ENCODE results near the gene LRMDA.

LRMDA gene

GRCh38 chr10:75724047-75724446 lies 292.6 kb downstream of the LRMDA start:
- H3K9me3 ChIP-seq (ENCODE audit: control insufficient read depth, low read depth, low read length) = no peaks in the 10 kb centered on the region
- H3K27me3 ChIP-seq (ENCODE audit: control insufficient read depth, insufficient read depth, low read length) = no peaks in the 10 kb centered on the region
- no peak overlapping the region for H3K4me3 ChIP-seq (ENCODE audit: low read length)
- H3K9ac ChIP-seq (ENCODE audit: low read length) = no peak overlapping the region
- H3K27ac ChIP-seq (ENCODE audit: low read length) = no peak overlapping the region
- no peaks in the 10 kb centered on the region for H3K4me1 ChIP-seq (ENCODE audit: control insufficient read depth, low read depth, low read length)
- H3K36me3 ChIP-seq (ENCODE audit: control insufficient read depth, low read depth, low read length) = no peaks in the 10 kb centered on the region

GRCh38 chr10:75726522-75727483 lies 295.4 kb downstream of the LRMDA start:
- Histone ChIP-seq H3K9ac (ENCODE audit: low read length) (no peak overlapping the region), H3K4me3 (ENCODE audit: low read length) (no peak overlapping the region), H3K4me1 (ENCODE audit: control insufficient read depth, low read depth, low read length) (no peaks in the 10 kb centered on the region), H3K9me3 (ENCODE audit: control insufficient read depth, low read depth, low read length) (no peaks in the 10 kb centered on the region), H3K27me3 (ENCODE audit: control insufficient read depth, insufficient read depth, low read length) (no peaks in the 10 kb centered on the region), H3K36me3 (ENCODE audit: control insufficient read depth, low read depth, low read length) (no peaks in the 10 kb centered on the region), H3K27ac (ENCODE audit: low read length) (no peak overlapping the region)

- Histone ChIP-seq H3K4me1 (ENCODE audit: control insufficient read depth, low read depth, low read length) (no peaks in the 10 kb centered on the region), H3K9ac (ENCODE audit: low read length) (no peak overlapping the region), H3K36me3 (ENCODE audit: control insufficient read depth, low read depth, low read length) (no peaks in the 10 kb centered on the region), H3K27me3 (ENCODE audit: control insufficient read depth, insufficient read depth, low read length) (no peaks in the 10 kb centered on the region), H3K4me3 (ENCODE audit: low read length) (no peak overlapping the region), H3K9me3 (ENCODE audit: control insufficient read depth, low read depth, low read length) (no peaks in the 10 kb centered on the region), H3K27ac (ENCODE audit: low read length) (no peak overlapping the region)
Observed at GRCh38 chr10:75730847-75731246, 299.4 kb downstream of the LRMDA start.

- no peaks in the 10 kb centered on the region for H3K9me3 ChIP-seq (ENCODE audit: control insufficient read depth, low read depth, low read length)
- no peak overlapping the region for H3K4me3 ChIP-seq (ENCODE audit: low read length)
- H3K36me3 ChIP-seq (ENCODE audit: control insufficient read depth, low read depth, low read length) = no peaks in the 10 kb centered on the region
- H3K27me3 ChIP-seq (ENCODE audit: control insufficient read depth, insufficient read depth, low read length) = no peaks in the 10 kb centered on the region
- no peak overlapping the region for H3K27ac ChIP-seq (ENCODE audit: low read length)
- H3K9ac ChIP-seq (ENCODE audit: low read length) = no peak overlapping the region
- no peaks in the 10 kb centered on the region for H3K4me1 ChIP-seq (ENCODE audit: control insufficient read depth, low read depth, low read length)
Observed at GRCh38 chr10:75733135-75733890, 301.9 kb downstream of the LRMDA start.

GRCh38 chr10:75736151-75736640 lies 304.8 kb downstream of the LRMDA start:
- Histone ChIP-seq H3K4me3 (ENCODE audit: low read length) (no peak overlapping the region), H3K9ac (ENCODE audit: low read length) (no peak overlapping the region), H3K27me3 (ENCODE audit: control insufficient read depth, insufficient read depth, low read length) (no peaks in the 10 kb centered on the region), H3K27ac (ENCODE audit: low read length) (no peak overlapping the region), H3K4me1 (ENCODE audit: control insufficient read depth, low read depth, low read length) (no peaks in the 10 kb centered on the region), H3K9me3 (ENCODE audit: control insufficient read depth, low read depth, low read length) (no peaks in the 10 kb centered on the region), H3K36me3 (ENCODE audit: control insufficient read depth, low read depth, low read length) (no peaks in the 10 kb centered on the region)

GRCh38 chr10:75736889-75737579 lies 305.6 kb downstream of the LRMDA start:
- Histone ChIP-seq H3K4me1 (ENCODE audit: control insufficient read depth, low read depth, low read length) (no peaks in the 10 kb centered on the region), H3K27ac (ENCODE audit: low read length) (no peak overlapping the region), H3K27me3 (ENCODE audit: control insufficient read depth, insufficient read depth, low read length) (no peaks in the 10 kb centered on the region), H3K9me3 (ENCODE audit: control insufficient read depth, low read depth, low read length) (no peaks in the 10 kb centered on the region), H3K4me3 (ENCODE audit: low read length) (no peak overlapping the region), H3K36me3 (ENCODE audit: control insufficient read depth, low read depth, low read length) (no peaks in the 10 kb centered on the region), H3K9ac (ENCODE audit: low read length) (no peak overlapping the region)

GRCh38 chr10:75737580-75737949 lies 306.1 kb downstream of the LRMDA start:
- no peak overlapping the region for H3K9ac ChIP-seq (ENCODE audit: low read length)
- no peak overlapping the region for H3K27ac ChIP-seq (ENCODE audit: low read length)

GRCh38 chr10:75738924-75739323 lies 307.5 kb downstream of the LRMDA start:
- Histone ChIP-seq H3K27me3 (ENCODE audit: control insufficient read depth, insufficient read depth, low read length) (no peaks in the 10 kb centered on the region), H3K4me1 (ENCODE audit: control insufficient read depth, low read depth, low read length) (peaks cover 5% of the 10 kb centered on the region)

More at GRCh38 chr10:75737580-75737949, 306.1 kb downstream of the LRMDA start:
- H3K4me1 ChIP-seq (ENCODE audit: control insufficient read depth, low read depth, low read length) = no peaks in the 10 kb centered on the region
- no peaks in the 10 kb centered on the region for H3K9me3 ChIP-seq (ENCODE audit: control insufficient read depth, low read depth, low read length)
- H3K36me3 ChIP-seq (ENCODE audit: control insufficient read depth, low read depth, low read length) = no peaks in the 10 kb centered on the region
- no peaks in the 10 kb centered on the region for H3K27me3 ChIP-seq (ENCODE audit: control insufficient read depth, insufficient read depth, low read length)
- no peak overlapping the region for H3K4me3 ChIP-seq (ENCODE audit: low read length)

GRCh38 chr10:75739414-75740143 lies 308.2 kb downstream of the LRMDA start:
- H3K27me3 ChIP-seq (ENCODE audit: control insufficient read depth, insufficient read depth, low read length) = no peaks in the 10 kb centered on the region
- no peaks in the 10 kb centered on the region for H3K36me3 ChIP-seq (ENCODE audit: control insufficient read depth, low read depth, low read length)
- H3K4me3 ChIP-seq (ENCODE audit: low read length) = no peak overlapping the region
- H3K9ac ChIP-seq (ENCODE audit: low read length) = no peak overlapping the region
- H3K9me3 ChIP-seq (ENCODE audit: control insufficient read depth, low read depth, low read length) = no peaks in the 10 kb centered on the region
- no peak overlapping the region for H3K27ac ChIP-seq (ENCODE audit: low read length)
- H3K4me1 ChIP-seq (ENCODE audit: control insufficient read depth, low read depth, low read length) = peaks cover 5% of the 10 kb centered on the region

More at GRCh38 chr10:75738924-75739323, 307.5 kb downstream of the LRMDA start:
- no peaks in the 10 kb centered on the region for H3K36me3 ChIP-seq (ENCODE audit: control insufficient read depth, low read depth, low read length)
- no peak overlapping the region for H3K4me3 ChIP-seq (ENCODE audit: low read length)
- H3K9me3 ChIP-seq (ENCODE audit: control insufficient read depth, low read depth, low read length) = no peaks in the 10 kb centered on the region
- no peak overlapping the region for H3K27ac ChIP-seq (ENCODE audit: low read length)
- no peak overlapping the region for H3K9ac ChIP-seq (ENCODE audit: low read length)

GRCh38 chr10:75740541-75740940 lies 309.1 kb downstream of the LRMDA start:
- Histone ChIP-seq H3K9me3 (ENCODE audit: control insufficient read depth, low read depth, low read length) (no peaks in the 10 kb centered on the region), H3K27ac (ENCODE audit: low read length) (no peak overlapping the region), H3K4me3 (ENCODE audit: low read length) (no peak overlapping the region), H3K36me3 (ENCODE audit: control insufficient read depth, low read depth, low read length) (no peaks in the 10 kb centered on the region), H3K9ac (ENCODE audit: low read length) (no peak overlapping the region), H3K27me3 (ENCODE audit: control insufficient read depth, insufficient read depth, low read length) (no peaks in the 10 kb centered on the region), H3K4me1 (ENCODE audit: control insufficient read depth, low read depth, low read length) (peaks cover 5% of the 10 kb centered on the region)

- peaks cover 5% of the 10 kb centered on the region for H3K4me1 ChIP-seq (ENCODE audit: control insufficient read depth, low read depth, low read length)
- H3K4me3 ChIP-seq (ENCODE audit: low read length) = no peak overlapping the region
- H3K27ac ChIP-seq (ENCODE audit: low read length) = no peak overlapping the region
- no peaks in the 10 kb centered on the region for H3K27me3 ChIP-seq (ENCODE audit: control insufficient read depth, insufficient read depth, low read length)
- H3K9ac ChIP-seq (ENCODE audit: low read length) = no peak overlapping the region
- no peaks in the 10 kb centered on the region for H3K36me3 ChIP-seq (ENCODE audit: control insufficient read depth, low read depth, low read length)
- H3K9me3 ChIP-seq (ENCODE audit: control insufficient read depth, low read depth, low read length) = no peaks in the 10 kb centered on the region
Observed at GRCh38 chr10:75742355-75742754, 310.9 kb downstream of the LRMDA start.
